GM06990 (cell line): ENCODE data around the gene SGTA.

Experiments used
- DNase-seq: peaks from one replicate; pipeline ENCODE4 v3.0.0-alpha.2; 2011; ENCODE audit not compliant: insufficient read length; ENCODE audit errors: extremely low read depth
- H3K27me3 ChIP-seq: replicated peaks from 2 replicates; pipeline ENCODE4 v1.6.0; 2011; ENCODE audit warnings: low read length; ENCODE audit not compliant: control insufficient read depth, insufficient read depth
- H3K36me3 ChIP-seq: 2 replicates; pipeline ENCODE4 v1.5.1; 2011; ENCODE audit warnings: low read length; ENCODE audit not compliant: control insufficient read depth, insufficient read depth
- H3K4me3 ChIP-seq: replicated peaks from 2 replicates; pipeline ENCODE4 v1.5.1; 2011; ENCODE audit warnings: low read depth, mild to moderate bottlenecking, control low read depth, low read length
- CTCF ChIP-seq: IDR thresholded peaks from 2 replicates; pipeline ENCODE4 v1.5.1; 2011; ENCODE audit warnings: low read length, control low read depth, mild to moderate bottlenecking, inconsistent platforms; ENCODE audit not compliant: insufficient read depth, poor library complexity, severe bottlenecking

SGTA gene

DNA sequence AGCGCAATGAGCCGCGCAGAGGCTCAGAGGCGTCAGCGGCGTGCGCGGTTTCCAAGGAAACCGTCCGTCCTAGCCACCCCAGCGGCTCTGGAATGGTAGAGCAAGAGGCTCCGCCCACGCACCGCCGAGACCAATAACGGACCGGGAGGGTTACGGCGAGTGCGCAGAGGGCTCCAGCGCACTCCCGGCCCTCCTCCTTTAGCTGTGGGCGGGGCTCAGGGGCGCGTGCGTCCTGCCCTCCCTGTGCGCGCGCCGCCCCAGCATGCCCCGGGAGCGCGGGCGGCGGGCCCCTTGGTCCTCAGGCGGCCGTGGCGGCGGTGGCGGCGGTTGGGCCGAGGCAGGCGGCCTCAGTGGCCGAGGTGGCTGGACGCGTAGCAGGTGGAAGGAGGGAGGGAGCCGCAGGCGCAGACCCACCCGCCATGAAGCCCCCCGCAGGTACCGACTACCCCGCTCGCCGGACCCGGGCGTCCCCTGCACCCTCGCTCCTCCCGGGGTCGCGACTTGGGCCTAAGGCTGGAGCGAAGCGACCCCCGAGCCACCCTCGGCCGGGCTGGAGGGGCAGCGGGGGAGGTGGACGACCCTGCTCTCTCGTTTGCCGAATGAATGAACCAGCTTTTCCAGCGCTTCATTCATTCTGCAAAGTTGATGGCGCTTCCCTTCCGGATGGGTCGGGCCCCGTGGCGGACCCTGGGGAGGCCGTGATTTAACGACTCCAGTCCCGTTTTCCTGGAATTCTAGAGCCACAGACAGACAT is 2.3 kb upstream of the SGTA start, which contains the start of gene THOP1:
TSS of gene THOP1 (plus strand) at position 260 of the 754 bp plus-strand sequence. CDS start at position 420, 160 bp downstream.
- Histone ChIP-seq H3K36me3 (peaks cover 8% of the 10 kb centered on the region), H3K4me3 (peak within 1 kb of the TSS; percentile 96), H3K27me3 (no peaks in the 10 kb centered on the region)
- DNase-seq = peak; percentile 98
- no peak for TF ChIP-seq CTCF

DNA sequence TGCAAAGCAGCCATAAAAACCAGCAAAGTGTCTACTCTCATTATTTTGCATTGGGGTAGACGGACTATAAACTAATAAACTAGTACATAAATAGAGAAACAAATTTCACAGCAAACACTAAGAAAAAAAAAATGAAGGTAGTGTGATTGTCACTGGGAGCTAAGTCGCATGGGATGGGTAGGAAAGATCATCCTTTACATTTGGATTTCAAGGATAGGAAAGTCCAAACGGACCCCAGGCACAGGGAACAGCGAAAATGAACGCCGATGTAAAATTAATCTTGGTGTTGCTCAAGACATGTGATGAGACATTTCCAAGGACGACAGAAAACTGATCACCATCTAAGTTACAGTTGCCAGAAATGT is 690 bp upstream of the SGTA start:
- peaks cover 4% of the 10 kb centered on the region for H3K36me3 ChIP-seq
- DNase-seq = no peak
- H3K27me3 ChIP-seq = no peaks in the 10 kb centered on the region
- H3K4me3 ChIP-seq = peak overlapping the region; percentile 22; the same call in 1 of the 2 replicates
- TF ChIP-seq CTCF = no peak

DNA sequence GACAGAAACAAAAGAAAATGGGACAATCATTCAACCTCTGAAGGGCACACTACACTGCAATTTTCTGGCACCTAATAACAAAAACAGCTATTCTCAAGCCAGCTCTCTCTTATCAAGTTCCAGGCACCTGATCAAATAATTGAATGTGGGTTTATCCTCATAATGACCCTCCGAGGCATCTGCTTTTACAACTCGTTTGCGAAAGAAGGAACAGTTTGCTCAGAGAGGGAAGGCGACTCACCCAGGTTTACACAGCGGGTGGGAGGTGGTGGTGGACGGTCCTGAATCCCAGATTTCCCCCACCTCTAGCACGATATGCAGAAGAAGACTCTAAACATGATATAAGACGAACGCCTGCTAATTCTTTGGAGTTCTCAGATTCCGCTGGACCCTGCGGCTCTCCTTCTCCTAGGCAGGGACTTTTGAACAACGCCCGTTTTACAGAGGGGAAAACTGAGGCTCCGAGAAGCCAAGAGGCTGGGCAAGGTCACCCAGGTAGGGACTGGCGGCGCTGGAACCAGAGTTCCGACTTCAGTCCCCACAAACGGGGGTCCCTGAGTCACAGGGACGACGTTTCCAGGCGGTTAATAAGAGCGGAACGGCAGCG is 641 bp downstream of the SGTA start:
- Histone ChIP-seq H3K27me3 (no peaks in the 10 kb centered on the region), H3K4me3 (peak overlapping the region; percentile 98), H3K36me3 (peaks cover 1% of the 10 kb centered on the region; the same call in 1 of the 2 replicates)
- no peak for TF ChIP-seq CTCF
- DNase-seq = no peak

GRCh38 chr19:2780284-2780683 is 2.8 kb downstream of the SGTA start:
- no peak for TF ChIP-seq CTCF
- no peak for DNase-seq
- H3K36me3 ChIP-seq = peaks cover 3% of the 10 kb centered on the region
- H3K4me3 ChIP-seq = no peak overlapping the region
- no peaks in the 10 kb centered on the region for H3K27me3 ChIP-seq

DNA sequence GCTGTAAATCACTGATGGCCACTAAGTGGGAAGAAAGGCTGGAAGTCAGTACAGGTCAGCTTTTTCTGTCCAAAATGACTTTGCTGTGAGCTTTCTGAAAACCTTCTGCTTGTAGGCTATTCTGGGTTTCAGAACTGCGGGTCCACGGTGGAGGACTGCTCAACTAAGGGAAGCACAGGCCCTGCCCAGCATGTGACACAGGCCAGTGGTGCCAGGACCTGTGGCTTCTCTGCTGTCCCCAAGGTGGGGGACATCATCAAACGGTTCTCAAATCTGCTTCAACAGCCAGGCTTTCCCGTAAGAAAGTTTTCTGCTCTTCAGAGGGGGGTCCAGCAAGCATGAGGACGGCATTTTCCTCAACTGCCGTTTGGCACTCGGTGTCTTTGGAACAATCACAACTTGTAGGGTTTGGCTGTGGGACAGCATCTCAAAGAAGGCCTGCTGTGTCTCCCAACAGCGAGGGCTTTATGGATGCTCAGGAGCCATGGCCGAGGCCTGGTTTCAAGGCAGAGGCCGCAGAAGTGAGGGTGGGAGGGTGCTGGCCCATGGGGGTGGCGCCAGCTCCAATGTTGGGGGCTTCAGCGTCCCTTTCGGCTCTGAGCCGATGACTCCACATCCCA is 3.8 kb downstream of the SGTA start:
- no peak overlapping the region for H3K4me3 ChIP-seq
- DNase-seq = no peak
- TF ChIP-seq CTCF = no peak
- no peaks in the 10 kb centered on the region for H3K27me3 ChIP-seq
- peaks cover 3% of the 10 kb centered on the region for H3K36me3 ChIP-seq
